ENCODE data around the gene AK8.

AK8 gene

GRCh38 chr9:132794730-132795380, 83.2 kb downstream of the AK8 start:
- no peak overlapping the region for H4K91ac ChIP-seq (ENCODE audit: low read depth, low read length)
- no peak overlapping the region for H3K9ac ChIP-seq (ENCODE audit: low read length)
- H3K18ac ChIP-seq (ENCODE audit: low read length) = no peak overlapping the region
- H3K79me1 ChIP-seq (ENCODE audit: low read length) = no peaks in the 10 kb centered on the region
- H3K9me3 ChIP-seq (ENCODE audit: insufficient read depth, low read depth, low read length) = peaks cover 7% of the 10 kb centered on the region
- no peak overlapping the region for H4K12ac ChIP-seq (ENCODE audit: low read depth, low read length)
- no peak overlapping the region for H2BK12ac ChIP-seq (ENCODE audit: low read length)
- no peak overlapping the region for H3K4me3 ChIP-seq (ENCODE audit: low read depth, low read length)
- no peak overlapping the region for H3K4me2 ChIP-seq (ENCODE audit: low read length)
- WGBS (ENCODE audit: extremely low coverage, insufficient coverage, insufficient read length) = no CpG with 5 or more reads among the region's 13 CpGs
- no peak overlapping the region for H2AK5ac ChIP-seq (ENCODE audit: low read length)
- DNase-seq = no peak
- no peak overlapping the region for H2BK5ac ChIP-seq (ENCODE audit: low read depth, low read length, poor library complexity)
- H2BK120ac ChIP-seq (ENCODE audit: insufficient read depth, low read length, poor library complexity) = no peak overlapping the region
- no peaks in the 10 kb centered on the region for H3K79me2 ChIP-seq (ENCODE audit: control insufficient read depth, insufficient read depth, low read length, poor library complexity)
- H3K27me3 ChIP-seq (ENCODE audit: insufficient read depth, low read length) = no peaks in the 10 kb centered on the region
- H3K14ac ChIP-seq (ENCODE audit: low read length) = no peak overlapping the region
- no peak overlapping the region for H4K8ac ChIP-seq (ENCODE audit: low read depth, low read length)
- H3K36me3 ChIP-seq (ENCODE audit: control insufficient read depth in 1 of 2, insufficient read depth in 2 of 2, low read length in 2 of 2) = no peaks in the 10 kb centered on the region
- H3K23ac ChIP-seq (ENCODE audit: low read length) = no peak overlapping the region
- H3K27ac ChIP-seq (ENCODE audit: low read depth, low read length) = no peak overlapping the region
- H3K4me1 ChIP-seq (ENCODE audit: control insufficient read depth in 1 of 2, insufficient read depth in 2 of 2, low read length in 2 of 2) = peaks cover 0 to 3% of the 10 kb centered on the region in 2 experiments
- no peak overlapping the region for H2AFZ ChIP-seq (ENCODE audit: insufficient read depth, low read length, poor library complexity)
- H3K4ac ChIP-seq (ENCODE audit: low read depth, low read length) = no peak overlapping the region

GRCh38 chr9:132793606-132794580, 84.2 kb downstream of the AK8 start:
- Histone ChIP-seq H4K8ac (ENCODE audit: low read depth, low read length) (no peak overlapping the region), H3K23ac (ENCODE audit: low read length) (no peak overlapping the region), H2AFZ (ENCODE audit: insufficient read depth, low read length, poor library complexity) (no peak overlapping the region), H3K27me3 (ENCODE audit: insufficient read depth, low read length) (no peaks in the 10 kb centered on the region), H2AK5ac (ENCODE audit: low read length) (no peak overlapping the region), H3K4me2 (ENCODE audit: low read length) (no peak overlapping the region), H3K9me3 (ENCODE audit: insufficient read depth, low read depth, low read length) (peaks cover 4% of the 10 kb centered on the region), H3K4me3 (ENCODE audit: low read depth, low read length) (no peak overlapping the region), H2BK5ac (ENCODE audit: low read depth, low read length, poor library complexity) (no peak overlapping the region), H2BK12ac (ENCODE audit: low read length) (no peak overlapping the region), H3K14ac (ENCODE audit: low read length) (no peak overlapping the region), H3K18ac (ENCODE audit: low read length) (no peak overlapping the region), H3K27ac (ENCODE audit: low read depth, low read length) (no peak overlapping the region), H3K4ac (ENCODE audit: low read depth, low read length) (no peak overlapping the region), H2BK120ac (ENCODE audit: insufficient read depth, low read length, poor library complexity) (no peak overlapping the region), H3K79me2 (ENCODE audit: control insufficient read depth, insufficient read depth, low read length, poor library complexity) (no peaks in the 10 kb centered on the region), H3K36me3 (ENCODE audit: control insufficient read depth in 1 of 2, insufficient read depth in 2 of 2, low read length in 2 of 2) (no peaks in the 10 kb centered on the region), H3K9ac (ENCODE audit: low read length) (no peak overlapping the region), H4K91ac (ENCODE audit: low read depth, low read length) (no peak overlapping the region), H3K79me1 (ENCODE audit: low read length) (no peaks in the 10 kb centered on the region), H4K12ac (ENCODE audit: low read depth, low read length) (no peak overlapping the region), H3K4me1 (ENCODE audit: control insufficient read depth in 1 of 2, insufficient read depth in 2 of 2, low read length in 2 of 2) (peaks cover 0 to 3% of the 10 kb centered on the region in 2 experiments)
- DNase-seq = no peak
- WGBS (ENCODE audit: extremely low coverage, insufficient coverage, insufficient read length) = no CpG with 5 or more reads among the region's 16 CpGs

- Histone ChIP-seq H3K23ac (ENCODE audit: low read length) (no peak overlapping the region), H3K9me3 (ENCODE audit: insufficient read depth, low read depth, low read length) (peaks cover 4% of the 10 kb centered on the region), H3K4me3 (ENCODE audit: low read depth, low read length) (no peak overlapping the region), H3K36me3 (ENCODE audit: control insufficient read depth in 1 of 2, insufficient read depth in 2 of 2, low read length in 2 of 2) (no peaks in the 10 kb centered on the region), H3K27me3 (ENCODE audit: insufficient read depth, low read length) (no peaks in the 10 kb centered on the region), H3K79me1 (ENCODE audit: low read length) (no peaks in the 10 kb centered on the region), H2BK12ac (ENCODE audit: low read length) (no peak overlapping the region), H3K79me2 (ENCODE audit: control insufficient read depth, insufficient read depth, low read length, poor library complexity) (no peaks in the 10 kb centered on the region), H3K4ac (ENCODE audit: low read depth, low read length) (no peak overlapping the region), H2AFZ (ENCODE audit: insufficient read depth, low read length, poor library complexity) (no peak overlapping the region), H4K8ac (ENCODE audit: low read depth, low read length) (no peak overlapping the region), H4K12ac (ENCODE audit: low read depth, low read length) (no peak overlapping the region), H3K4me2 (ENCODE audit: low read length) (no peak overlapping the region), H4K91ac (ENCODE audit: low read depth, low read length) (no peak overlapping the region), H3K18ac (ENCODE audit: low read length) (no peak overlapping the region), H3K27ac (ENCODE audit: low read depth, low read length) (no peak overlapping the region), H2BK5ac (ENCODE audit: low read depth, low read length, poor library complexity) (no peak overlapping the region), H3K14ac (ENCODE audit: low read length) (no peak overlapping the region), H3K9ac (ENCODE audit: low read length) (no peak overlapping the region), H2BK120ac (ENCODE audit: insufficient read depth, low read length, poor library complexity) (no peak overlapping the region), H3K4me1 (ENCODE audit: control insufficient read depth in 1 of 2, insufficient read depth in 2 of 2, low read length in 2 of 2) (no peaks in the 10 kb centered on the region), H2AK5ac (ENCODE audit: low read length) (no peak overlapping the region)
- no CpG with 5 or more reads among the region's 9 CpGs for WGBS (ENCODE audit: extremely low coverage, insufficient coverage, insufficient read length)
- no peak for DNase-seq
These were observed 85.5 kb downstream of the AK8 start for GRCh38 chr9:132792547-132792946.

GRCh38 chr9:132791699-132792240, 86.3 kb downstream of the AK8 start:
- Histone ChIP-seq H3K9ac (ENCODE audit: low read length) (no peak overlapping the region), H4K12ac (ENCODE audit: low read depth, low read length) (no peak overlapping the region), H3K14ac (ENCODE audit: low read length) (no peak overlapping the region), H3K4ac (ENCODE audit: low read depth, low read length) (no peak overlapping the region), H2BK12ac (ENCODE audit: low read length) (no peak overlapping the region), H3K79me1 (ENCODE audit: low read length) (no peaks in the 10 kb centered on the region), H3K27ac (ENCODE audit: low read depth, low read length) (no peak overlapping the region), H3K4me3 (ENCODE audit: low read depth, low read length) (no peak overlapping the region), H3K4me2 (ENCODE audit: low read length) (no peak overlapping the region), H3K79me2 (ENCODE audit: control insufficient read depth, insufficient read depth, low read length, poor library complexity) (no peaks in the 10 kb centered on the region), H3K9me3 (ENCODE audit: insufficient read depth, low read depth, low read length) (peaks cover 4% of the 10 kb centered on the region), H4K91ac (ENCODE audit: low read depth, low read length) (no peak overlapping the region), H3K23ac (ENCODE audit: low read length) (no peak overlapping the region), H2BK5ac (ENCODE audit: low read depth, low read length, poor library complexity) (no peak overlapping the region), H3K18ac (ENCODE audit: low read length) (no peak overlapping the region), H3K36me3 (ENCODE audit: control insufficient read depth in 1 of 2, insufficient read depth in 2 of 2, low read length in 2 of 2) (no peaks in the 10 kb centered on the region), H2BK120ac (ENCODE audit: insufficient read depth, low read length, poor library complexity) (no peak overlapping the region), H4K8ac (ENCODE audit: low read depth, low read length) (no peak overlapping the region), H2AK5ac (ENCODE audit: low read length) (no peak overlapping the region), H3K4me1 (ENCODE audit: control insufficient read depth in 1 of 2, insufficient read depth in 2 of 2, low read length in 2 of 2) (no peaks in the 10 kb centered on the region), H3K27me3 (ENCODE audit: insufficient read depth, low read length) (no peaks in the 10 kb centered on the region), H2AFZ (ENCODE audit: insufficient read depth, low read length, poor library complexity) (no peak overlapping the region)
- no peak for DNase-seq
- no CpG with 5 or more reads among the region's 5 CpGs for WGBS (ENCODE audit: extremely low coverage, insufficient coverage, insufficient read length)
